ENCODE measurements around the gene GON4L.
"Not testable (repeated sequence)": the region's sequence is repeated elsewhere in the genome, so short reads cannot be mapped to it uniquely, and the experiment has no call there.

Gene GON4L, protein sequence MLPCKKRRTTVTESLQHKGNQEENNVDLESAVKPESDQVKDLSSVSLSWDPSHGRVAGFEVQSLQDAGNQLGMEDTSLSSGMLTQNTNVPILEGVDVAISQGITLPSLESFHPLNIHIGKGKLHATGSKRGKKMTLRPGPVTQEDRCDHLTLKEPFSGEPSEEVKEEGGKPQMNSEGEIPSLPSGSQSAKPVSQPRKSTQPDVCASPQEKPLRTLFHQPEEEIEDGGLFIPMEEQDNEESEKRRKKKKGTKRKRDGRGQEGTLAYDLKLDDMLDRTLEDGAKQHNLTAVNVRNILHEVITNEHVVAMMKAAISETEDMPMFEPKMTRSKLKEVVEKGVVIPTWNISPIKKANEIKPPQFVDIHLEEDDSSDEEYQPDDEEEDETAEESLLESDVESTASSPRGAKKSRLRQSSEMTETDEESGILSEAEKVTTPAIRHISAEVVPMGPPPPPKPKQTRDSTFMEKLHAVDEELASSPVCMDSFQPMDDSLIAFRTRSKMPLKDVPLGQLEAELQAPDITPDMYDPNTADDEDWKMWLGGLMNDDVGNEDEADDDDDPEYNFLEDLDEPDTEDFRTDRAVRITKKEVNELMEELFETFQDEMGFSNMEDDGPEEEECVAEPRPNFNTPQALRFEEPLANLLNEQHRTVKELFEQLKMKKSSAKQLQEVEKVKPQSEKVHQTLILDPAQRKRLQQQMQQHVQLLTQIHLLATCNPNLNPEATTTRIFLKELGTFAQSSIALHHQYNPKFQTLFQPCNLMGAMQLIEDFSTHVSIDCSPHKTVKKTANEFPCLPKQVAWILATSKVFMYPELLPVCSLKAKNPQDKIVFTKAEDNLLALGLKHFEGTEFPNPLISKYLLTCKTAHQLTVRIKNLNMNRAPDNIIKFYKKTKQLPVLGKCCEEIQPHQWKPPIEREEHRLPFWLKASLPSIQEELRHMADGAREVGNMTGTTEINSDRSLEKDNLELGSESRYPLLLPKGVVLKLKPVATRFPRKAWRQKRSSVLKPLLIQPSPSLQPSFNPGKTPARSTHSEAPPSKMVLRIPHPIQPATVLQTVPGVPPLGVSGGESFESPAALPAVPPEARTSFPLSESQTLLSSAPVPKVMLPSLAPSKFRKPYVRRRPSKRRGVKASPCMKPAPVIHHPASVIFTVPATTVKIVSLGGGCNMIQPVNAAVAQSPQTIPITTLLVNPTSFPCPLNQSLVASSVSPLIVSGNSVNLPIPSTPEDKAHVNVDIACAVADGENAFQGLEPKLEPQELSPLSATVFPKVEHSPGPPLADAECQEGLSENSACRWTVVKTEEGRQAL (N-terminal part only)

DNA sequence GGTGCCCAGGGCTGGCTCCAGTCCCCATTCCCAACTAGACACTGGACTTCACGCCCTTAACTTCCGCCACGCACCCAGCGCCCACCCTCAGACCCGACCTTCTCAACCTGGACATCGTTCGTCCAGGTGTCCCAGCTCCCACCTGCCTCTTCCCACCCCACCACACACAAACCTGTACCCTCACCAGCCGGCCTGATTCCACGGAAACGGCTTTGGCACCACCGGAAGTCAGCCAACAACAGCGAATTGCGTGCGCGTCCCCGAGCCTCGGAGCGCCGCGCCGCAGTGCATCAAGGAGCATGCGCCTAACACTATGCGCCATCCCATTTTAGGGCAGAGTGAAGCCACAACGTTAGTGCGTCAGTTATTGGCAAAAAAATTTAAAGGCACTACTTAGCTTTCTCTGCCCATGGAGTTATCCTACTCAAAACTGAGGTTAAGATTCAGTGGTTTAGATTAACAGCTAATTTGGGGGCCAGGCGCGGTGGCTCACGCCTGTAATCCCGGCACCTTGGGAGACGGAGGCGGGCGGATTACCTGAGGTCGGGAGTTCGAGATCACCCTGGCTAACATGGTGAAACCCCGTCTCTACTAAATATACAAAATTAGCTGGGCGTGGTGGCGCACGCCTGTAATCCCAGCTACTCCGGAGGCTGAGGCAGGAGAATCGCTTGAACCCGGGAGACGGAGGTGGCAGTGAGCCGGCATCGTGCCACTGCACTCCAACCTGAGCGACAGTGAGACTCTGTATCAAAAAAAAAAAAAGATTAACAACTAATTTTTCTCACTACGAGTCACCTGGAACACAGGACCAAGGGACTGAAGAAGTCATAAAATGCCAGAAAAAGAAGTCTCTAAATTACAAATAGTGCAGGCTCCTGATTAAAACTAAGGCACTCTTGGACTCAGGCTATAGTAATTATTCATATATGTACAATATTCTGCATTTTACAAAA, at the start of gene GON4L:
Gene GON4L (minus strand): TSS at position 240 of the 956 bp plus-strand sequence. CDS start 3,434 bp downstream, outside the sequence.
- TF ChIP-seq POLR2A (IDR thresholded peaks at IDR 0.05; ENCODE audit: low read depth, low read length): peak; percentile 96
- peak; percentile 92 for DNase-seq (ENCODE audit: insufficient read length, low spot score)
- FAIRE-seq: peak; percentile 53

DNA sequence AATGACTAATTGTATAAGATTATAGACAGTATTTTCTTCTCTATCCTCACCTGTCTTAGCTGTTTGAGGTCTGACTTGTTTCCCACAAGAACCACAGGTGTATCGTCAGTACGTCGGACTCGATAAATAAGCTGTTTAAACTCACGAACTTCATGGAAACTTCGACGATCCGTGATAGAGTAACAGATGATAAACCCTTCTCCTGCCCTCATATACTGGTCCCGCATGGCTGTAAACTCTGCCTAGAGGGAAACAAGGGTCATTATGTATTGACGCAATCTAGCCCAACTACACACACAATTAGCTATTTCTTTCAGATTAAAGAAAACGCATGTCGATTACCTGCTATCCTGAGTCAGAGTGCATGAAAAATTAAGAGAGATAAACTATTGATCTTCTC, 47.2 kb upstream of the GON4L start:
- FAIRE-seq (no peak), DNase-seq (ENCODE audit: insufficient read length, low spot score) (no peak)
- no peak for TF ChIP-seq POLR2A (IDR thresholded peaks at IDR 0.05; ENCODE audit: low read depth, low read length)

DNA sequence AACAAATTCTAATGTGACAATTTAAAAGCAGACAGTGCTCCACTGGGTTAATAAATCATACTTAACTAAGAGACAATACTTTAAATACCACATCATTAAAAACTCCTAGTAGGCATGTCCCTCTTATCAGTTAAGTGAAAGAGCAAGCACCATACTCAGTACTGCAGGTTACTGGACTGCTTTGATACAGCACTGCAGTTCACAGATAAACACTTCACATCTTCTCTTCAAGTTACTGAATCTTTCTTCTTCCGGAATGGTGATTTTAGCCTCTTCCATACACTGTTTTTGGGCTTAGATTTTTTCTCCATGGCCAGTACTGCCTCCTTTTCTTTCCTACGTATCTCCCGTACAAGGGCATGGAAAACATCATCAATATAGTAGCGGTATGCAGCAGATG, 43.1 kb upstream of the GON4L start:
- DNase-seq (ENCODE audit: insufficient read length, low spot score) (no peak), FAIRE-seq (no peak)
- TF ChIP-seq POLR2A (IDR thresholded peaks at IDR 0.05; ENCODE audit: low read depth, low read length): no peak

DNA sequence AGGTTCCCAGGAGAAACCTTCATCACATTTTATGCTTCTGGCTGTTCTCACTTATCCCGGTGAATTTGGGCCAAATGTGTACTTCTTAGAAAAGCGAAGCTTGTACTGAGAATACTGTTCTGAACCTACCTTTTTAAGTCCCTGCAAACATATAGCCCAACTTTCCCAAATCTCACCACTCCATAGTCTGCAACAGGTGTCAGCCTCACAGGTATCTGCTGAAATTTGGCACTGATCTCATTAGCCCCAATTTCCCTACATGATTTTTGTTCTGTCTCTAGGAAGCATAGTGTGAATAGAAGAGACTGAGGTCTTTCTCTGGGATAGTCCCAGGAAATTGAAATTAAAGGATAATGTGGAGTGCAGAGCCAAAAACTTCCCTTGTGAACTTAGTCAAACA, 42.7 kb upstream of the GON4L start:
- DNase-seq (ENCODE audit: insufficient read length, low spot score) (no peak), FAIRE-seq (no peak)
- TF ChIP-seq POLR2A (IDR thresholded peaks at IDR 0.05; ENCODE audit: low read depth, low read length): no peak

DNA sequence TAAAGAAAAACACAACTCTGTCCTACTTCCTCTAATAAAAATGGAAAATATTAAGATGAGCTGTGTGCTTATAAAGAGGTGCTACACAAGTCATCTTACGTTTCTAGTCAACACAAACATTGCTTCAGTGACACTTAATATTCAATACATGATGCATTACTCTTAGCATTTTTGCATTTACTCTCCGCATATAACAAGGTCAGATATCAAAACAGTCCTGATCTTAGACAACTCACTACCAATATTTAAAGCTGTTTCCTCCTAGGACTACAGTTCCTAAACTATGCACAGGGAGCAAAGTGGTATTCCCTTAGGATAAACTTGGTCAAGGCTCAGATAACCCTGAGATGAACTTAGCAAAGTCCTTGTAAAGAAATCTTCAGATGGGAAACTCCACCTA, 41.9 kb upstream of the GON4L start:
- no peak for DNase-seq (ENCODE audit: insufficient read length, low spot score)
- no peak for FAIRE-seq
- no peak for TF ChIP-seq POLR2A (IDR thresholded peaks at IDR 0.05; ENCODE audit: low read depth, low read length)

DNA sequence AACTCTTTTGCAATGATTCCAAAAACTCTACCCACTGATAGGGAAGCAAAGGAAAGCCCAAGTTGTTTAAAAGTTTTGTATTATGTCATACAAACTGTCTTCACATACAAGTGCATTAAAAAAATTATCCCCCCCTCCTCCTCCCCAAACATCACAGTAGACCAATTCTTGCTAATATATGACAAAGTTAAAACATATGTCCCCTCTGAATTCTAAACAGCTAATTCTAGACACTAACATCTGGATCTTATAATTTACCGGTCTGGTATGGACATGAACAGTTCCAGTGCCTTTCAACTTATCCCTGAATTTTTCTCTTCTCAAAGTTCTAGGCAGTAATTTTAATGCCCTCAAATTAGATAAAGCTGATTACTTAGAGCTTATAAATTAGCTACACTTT, 40.7 kb upstream of the GON4L start:
- DNase-seq (ENCODE audit: insufficient read length, low spot score) (no peak), FAIRE-seq (no peak)
- no peak for TF ChIP-seq POLR2A (IDR thresholded peaks at IDR 0.05; ENCODE audit: low read depth, low read length)

DNA sequence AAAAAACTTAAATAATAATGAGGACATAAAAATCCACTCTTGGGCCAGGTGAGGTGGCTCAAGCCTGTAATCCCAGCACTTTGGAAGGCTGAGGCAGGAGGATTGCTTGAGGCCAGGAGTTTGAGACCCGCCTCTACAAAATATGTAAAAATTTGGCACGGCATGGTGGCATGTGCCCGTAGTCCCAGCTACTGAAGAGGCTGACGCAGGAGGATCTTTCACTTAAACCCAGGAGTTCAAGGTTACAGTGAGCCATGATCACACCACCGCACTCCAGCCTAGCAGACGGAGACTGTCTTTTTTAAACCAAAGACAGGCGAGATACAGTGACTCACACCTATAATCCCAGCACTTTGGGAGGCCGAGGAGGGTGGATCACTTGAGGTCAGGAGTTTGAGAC, 39.5 kb upstream of the GON4L start:
- DNase-seq (ENCODE audit: insufficient read length, low spot score); FAIRE-seq: not testable (repeated sequence)

DNA sequence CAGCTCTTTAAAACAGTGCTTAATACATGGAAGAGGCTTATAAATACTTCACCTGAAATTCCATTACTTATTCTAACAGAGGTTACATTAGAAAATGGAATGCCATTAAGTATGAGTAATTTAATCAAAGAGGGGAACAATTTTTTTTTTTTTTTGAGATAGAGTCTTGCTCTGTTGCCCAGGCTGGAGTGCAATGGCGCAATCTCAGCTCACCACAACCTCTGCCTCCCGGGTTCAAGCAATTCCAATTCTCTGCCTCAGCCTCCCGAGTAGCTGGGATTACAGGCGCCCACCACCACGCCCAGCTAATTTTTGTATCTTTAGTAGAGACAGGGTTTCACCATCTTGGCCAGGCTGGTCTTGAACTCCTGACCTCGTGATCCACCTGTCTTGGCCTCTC, 38.6 kb upstream of the GON4L start:
- not testable (repeated sequence) for DNase-seq (ENCODE audit: insufficient read length, low spot score); FAIRE-seq

DNA sequence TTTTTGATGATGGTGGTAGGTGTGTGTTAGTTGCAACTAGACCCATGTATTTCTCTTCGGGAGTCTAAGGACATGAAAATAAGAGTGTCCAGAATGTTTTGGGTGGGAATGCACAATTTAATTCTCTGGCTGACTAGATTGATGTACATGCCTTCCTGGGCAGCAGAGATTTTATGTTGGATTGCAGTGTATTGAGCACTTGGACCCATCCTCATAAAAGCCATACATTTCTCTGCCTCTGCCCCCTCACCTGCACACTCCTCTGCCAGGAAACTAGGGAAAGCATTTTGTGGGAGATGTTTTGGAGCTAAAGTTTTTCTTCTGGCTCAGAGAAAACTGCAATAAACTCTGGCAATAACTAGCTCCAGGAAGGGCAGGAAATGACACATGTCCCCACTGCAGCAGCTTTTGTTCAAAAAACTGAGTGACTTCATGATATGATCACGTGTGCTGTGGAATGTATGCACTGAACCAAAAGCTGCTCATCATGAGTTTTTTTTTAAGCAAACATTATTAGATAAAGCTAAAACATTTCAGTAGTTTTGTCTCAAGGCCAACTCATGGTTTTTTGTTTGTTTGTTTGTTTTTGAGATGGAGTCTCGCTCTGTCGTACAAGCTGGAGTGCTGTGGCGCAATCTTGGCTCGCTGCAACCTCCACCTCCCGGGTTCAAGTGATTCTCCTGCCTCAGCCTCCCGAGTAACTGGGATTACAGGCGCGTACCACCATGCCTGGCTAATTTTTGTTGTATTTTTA, 36.6 kb upstream of the GON4L start:
- DNase-seq (ENCODE audit: insufficient read length, low spot score): peak; percentile 67
- FAIRE-seq: peak; percentile 58
- no peak for TF ChIP-seq POLR2A (IDR thresholded peaks at IDR 0.05; ENCODE audit: low read depth, low read length)

DNA sequence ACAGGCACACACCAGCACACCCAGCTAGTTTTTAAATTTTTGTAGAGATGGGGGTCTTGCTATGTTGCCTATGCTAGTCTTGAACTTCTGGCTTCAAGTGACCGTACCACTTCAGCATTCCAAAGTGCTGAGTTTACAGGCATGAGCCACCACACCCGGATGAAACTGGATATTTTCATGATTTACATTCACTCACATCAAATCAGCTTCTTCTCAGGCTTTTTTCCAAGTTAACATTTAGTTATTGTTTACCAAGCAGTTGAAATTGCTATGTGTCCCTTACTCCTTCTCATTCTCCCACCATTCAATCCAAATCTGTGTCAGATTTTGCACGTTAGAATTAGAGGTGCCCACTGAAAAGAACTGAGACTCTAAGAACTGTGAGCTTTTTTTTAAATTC, 35.8 kb upstream of the GON4L start:
- no peak for TF ChIP-seq POLR2A (IDR thresholded peaks at IDR 0.05; ENCODE audit: low read depth, low read length)
- peak; percentile 38 for FAIRE-seq
- peak; percentile 35 for DNase-seq (ENCODE audit: insufficient read length, low spot score)

DNA sequence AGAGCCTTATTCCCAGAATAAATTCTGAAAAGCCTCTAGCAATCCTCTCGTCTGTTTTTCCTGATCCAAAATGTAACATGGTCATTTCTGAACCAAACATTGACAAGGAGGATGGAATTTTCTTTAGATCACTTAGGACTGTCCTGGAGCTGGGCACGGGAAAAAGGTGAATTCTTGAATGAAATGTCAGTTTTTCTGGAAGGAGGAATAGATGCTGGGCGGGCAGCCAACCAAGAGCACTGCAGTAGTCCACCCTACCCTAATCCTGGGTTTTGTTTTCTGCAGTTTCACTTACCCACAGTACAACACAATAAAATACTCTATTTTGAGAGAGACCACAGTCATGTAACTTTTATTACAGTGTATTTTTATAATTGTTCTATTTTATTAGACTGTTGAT, 33.2 kb upstream of the GON4L start:
- TF ChIP-seq POLR2A (IDR thresholded peaks at IDR 0.05; ENCODE audit: low read depth, low read length): no peak
- FAIRE-seq: no peak
- no peak for DNase-seq (ENCODE audit: insufficient read length, low spot score)

DNA sequence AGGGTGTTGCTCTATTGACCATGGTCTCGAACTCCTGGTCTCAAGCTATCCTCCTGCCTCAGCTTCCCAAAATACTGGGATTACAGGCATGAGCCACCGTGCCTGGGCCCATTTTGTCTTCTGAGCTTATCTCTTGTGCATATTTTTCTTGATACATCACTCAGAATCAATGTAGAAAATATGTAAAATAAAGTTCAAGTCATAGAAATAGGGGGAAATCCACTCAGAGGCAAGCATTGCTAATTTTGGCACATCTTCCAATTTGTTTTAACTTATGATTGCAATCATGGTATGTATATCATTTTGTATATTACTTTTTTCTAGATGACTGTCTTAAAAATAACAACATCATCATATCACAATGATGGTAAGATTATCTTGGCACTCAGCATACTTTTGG, 32.6 kb upstream of the GON4L start:
- no peak for TF ChIP-seq POLR2A (IDR thresholded peaks at IDR 0.05; ENCODE audit: low read depth, low read length)
- no peak for DNase-seq (ENCODE audit: insufficient read length, low spot score)
- FAIRE-seq: no peak

All from H54 (cell line).